HG02840 (cell line): ENCODE results near the gene IGSF9B.

Source experiments
- ATAC-seq: cut with Tn5 transposase; IDR thresholded peaks from one replicate; pipeline ENCODE4 v1.9.1; 2021; ENCODE audit warnings: mild to moderate bottlenecking, moderate library complexity, moderate number of reproducible peaks; ENCODE audit not compliant: unreplicated experiment, low FRiP score

The IGSF9B gene

DNA sequence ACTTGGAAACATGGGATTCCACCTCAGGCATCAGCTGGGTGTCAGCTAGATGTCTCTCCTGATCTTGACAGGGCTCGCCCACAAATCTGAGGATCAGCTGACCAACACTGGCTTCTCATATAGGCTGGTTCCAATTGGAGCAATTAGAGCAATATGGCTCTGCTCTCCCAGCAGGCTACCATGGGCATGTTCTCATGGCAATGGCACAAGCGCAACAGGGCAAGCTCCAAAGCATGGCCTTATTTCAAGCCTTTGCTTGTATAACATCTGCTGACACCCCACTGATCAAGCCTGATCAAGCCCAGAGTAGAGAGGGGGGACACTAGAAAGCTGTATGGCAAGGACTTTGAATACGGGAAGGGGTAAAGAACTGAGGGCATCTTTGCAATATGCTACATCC lies 70.7 kb downstream of the IGSF9B start:
- ATAC-seq: no peak

DNA sequence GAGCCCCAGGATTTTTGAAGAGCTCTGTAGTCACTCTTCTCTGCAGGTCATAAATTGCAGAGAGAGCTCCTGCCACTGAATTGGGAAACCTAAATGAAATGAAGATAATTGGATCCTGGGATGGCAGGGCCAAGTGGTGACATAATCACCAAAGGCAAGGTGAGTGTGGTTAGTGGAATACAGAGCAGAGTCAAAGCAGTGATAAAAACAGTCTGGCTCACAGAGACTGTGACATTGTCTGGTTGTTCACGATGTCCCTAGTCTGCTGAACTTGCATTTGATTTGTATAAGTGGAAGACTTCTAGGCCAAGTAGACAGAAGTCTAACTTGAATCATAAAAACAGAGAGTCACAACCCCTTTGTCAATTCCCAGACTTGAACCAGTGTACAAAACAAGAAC lies 84.6 kb downstream of the IGSF9B start:
- no peak for ATAC-seq

DNA sequence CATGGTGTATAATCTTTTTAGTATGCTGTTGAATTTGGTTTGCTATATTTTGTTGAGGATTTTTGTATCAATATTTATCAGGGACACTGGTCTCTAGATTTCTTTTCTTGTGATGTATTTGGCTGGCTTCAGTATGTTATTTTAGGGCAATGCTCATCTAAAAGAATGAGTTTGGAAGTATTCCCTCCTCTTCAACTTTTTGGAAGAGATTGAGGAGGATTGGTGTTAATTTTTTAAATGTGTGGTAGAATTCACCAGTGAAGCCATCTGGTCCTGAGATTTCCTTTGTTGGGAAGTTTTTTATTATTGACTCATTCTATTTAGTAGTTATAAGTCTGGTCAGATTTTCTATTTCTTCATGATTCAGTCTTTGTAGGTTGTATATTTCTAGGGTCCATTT lies 89.3 kb downstream of the IGSF9B start:
- no peak for ATAC-seq

DNA sequence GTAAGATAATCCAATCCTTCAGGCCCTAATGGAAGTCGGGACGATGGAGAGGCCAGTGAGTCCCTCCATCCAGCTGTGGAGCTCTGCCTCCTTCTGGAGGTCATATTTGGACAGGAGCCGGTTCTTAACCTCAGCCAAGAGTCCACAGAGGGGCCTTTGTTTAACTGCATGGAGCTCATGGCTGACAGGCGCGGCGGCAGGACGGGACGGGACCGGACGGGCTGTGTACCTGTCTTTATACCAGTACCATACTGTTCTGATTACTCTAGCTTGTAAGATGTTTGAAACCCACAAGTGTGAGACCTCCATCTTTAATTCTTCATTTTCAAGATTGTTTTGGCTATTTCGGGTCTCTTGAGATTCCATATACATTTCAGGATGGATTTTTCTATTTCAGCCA lies 91.3 kb downstream of the IGSF9B start:
- no peak for ATAC-seq

DNA sequence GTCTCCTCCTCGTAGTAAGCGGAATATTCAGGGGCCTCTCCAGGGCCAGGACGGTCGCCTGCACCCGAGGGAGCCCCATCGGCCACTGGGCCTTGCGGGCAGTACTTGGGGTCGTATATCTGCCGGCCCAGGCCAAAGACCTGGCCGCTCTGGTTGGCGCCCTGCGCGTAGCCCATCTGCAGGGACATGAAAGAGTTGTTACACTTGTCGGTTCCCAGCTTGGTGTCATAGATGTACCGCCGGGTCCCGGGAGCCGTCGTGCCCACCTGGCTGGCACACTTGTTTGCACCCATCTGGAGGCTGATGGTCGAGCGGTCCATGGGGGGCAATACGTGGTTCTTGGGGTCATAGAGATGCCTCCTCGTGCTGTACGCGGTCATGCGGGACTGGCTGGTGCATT lies 92.0 kb downstream of the IGSF9B start:
- no peak for ATAC-seq

DNA sequence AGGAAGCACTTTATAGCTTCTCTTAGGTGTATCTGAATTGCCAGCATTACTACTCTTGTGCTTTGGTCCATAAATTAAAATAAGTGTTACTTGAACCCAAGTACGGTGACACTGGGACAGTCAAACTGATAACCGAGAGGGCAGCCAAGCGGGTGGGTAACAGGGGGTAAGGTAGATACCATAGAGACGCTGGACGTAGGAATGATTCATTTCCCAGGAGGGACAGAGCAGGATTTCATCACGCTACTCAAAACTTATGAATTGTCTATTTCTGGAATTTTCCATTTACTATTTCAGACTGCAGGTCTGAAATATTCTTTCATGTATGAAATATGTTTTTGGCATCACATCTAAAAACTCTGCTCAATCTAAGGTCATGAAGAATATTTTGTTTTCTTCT lies 96.6 kb downstream of the IGSF9B start:
- ATAC-seq: no peak
